Left renal pelvis (tissue), 4 donors: Measurements from ENCODE around the gene CKAP2. TPM values are rescaled to one million over a fixed set of nuclear protein-coding genes. Genes with fewer than 3 reads are reported as not detected.
"Not testable (repeated sequence)": the region's sequence is repeated elsewhere in the genome, so short reads cannot be mapped to it uniquely, and the experiment has no call there.

ENCODE experiments used
- DNase-seq, 4 donors: peaks; one replicate each; pipeline ENCODE4 v3.0.0-alpha.2; 2013; ENCODE audit warnings: low read depth in 4 of 4, low spot score in 3 of 4
- polyA plus RNA-seq, 4 donors: library from polyadenylated mRNA; unstranded; fragments of 120-200 nt; gene quantifications; one replicate each; pipeline ENCODE4 v1.2.1, GENCODE V29; 2013; ENCODE audit not compliant: insufficient read length in 4 of 4

The CKAP2 gene
- polyA plus RNA-seq, 4 donors = 51.6 to 74.5 (median 55.4) TPM

GRCh38 chr13:52451135-52451804, 4.0 kb upstream of the CKAP2 start:
- DNase-seq = no peak

GRCh38 chr13:52452470-52452869, 2.8 kb upstream of the CKAP2 start:
- no peak for DNase-seq

- DNase-seq = peak in 1 of 4 donors; percentile 17
Observed at GRCh38 chr13:52454459-52454819, 839 bp upstream of the CKAP2 start.

- DNase-seq = peak; percentile 60 to 75 (median 62)
Observed at GRCh38 chr13:52455677-52456041, 381 bp downstream of the CKAP2 start.

- no peak for DNase-seq
Observed at GRCh38 chr13:52459668-52460067, 4.4 kb downstream of the CKAP2 start.

- no peak for DNase-seq
Observed at GRCh38 chr13:52461265-52461664, 6.0 kb downstream of the CKAP2 start.

GRCh38 chr13:52463526-52463925, 8.2 kb downstream of the CKAP2 start:
- no peak for DNase-seq

- not testable (repeated sequence) for DNase-seq
Observed at GRCh38 chr13:52468487-52468886, 13.2 kb downstream of the CKAP2 start.

- DNase-seq = not testable (repeated sequence)
Observed at GRCh38 chr13:52480677-52481428, 25.6 kb downstream of the CKAP2 start.

- not testable (repeated sequence) for DNase-seq
Observed at GRCh38 chr13:52487078-52487477, 31.8 kb downstream of the CKAP2 start.

GRCh38 chr13:52488763-52489162, 33.5 kb downstream of the CKAP2 start:
- not testable (repeated sequence) for DNase-seq

GRCh38 chr13:52491015-52491414, 35.7 kb downstream of the CKAP2 start:
- not testable (repeated sequence) for DNase-seq

GRCh38 chr13:52494241-52494640, 39.0 kb downstream of the CKAP2 start:
- DNase-seq = not testable (repeated sequence)

GRCh38 chr13:52497979-52498378, 42.7 kb downstream of the CKAP2 start:
- DNase-seq = not testable (repeated sequence)

- DNase-seq = not testable (repeated sequence)
Observed at GRCh38 chr13:52502277-52502676, 47.0 kb downstream of the CKAP2 start.

GRCh38 chr13:52505843-52506242, 50.6 kb downstream of the CKAP2 start:
- not testable (repeated sequence) for DNase-seq

GRCh38 chr13:52509532-52509931, 54.3 kb downstream of the CKAP2 start:
- not testable (repeated sequence) for DNase-seq

GRCh38 chr13:52510221-52510797, 55.0 kb downstream of the CKAP2 start:
- not testable (repeated sequence) for DNase-seq

- not testable (repeated sequence) for DNase-seq
Observed at GRCh38 chr13:52511598-52511997, 56.3 kb downstream of the CKAP2 start.

GRCh38 chr13:52513957-52514596, 58.8 kb downstream of the CKAP2 start:
- DNase-seq = not testable (repeated sequence)

- DNase-seq = not testable (repeated sequence)
Observed at GRCh38 chr13:52523323-52523722, 68.0 kb downstream of the CKAP2 start.
